Neural cell (in vitro differentiated cells): ENCODE measurements around the gene FAM117A. TPM values are rescaled to one million over a fixed set of nuclear protein-coding genes. Genes with fewer than 3 reads are reported as not detected.

Source experiments
- H2AFZ ChIP-seq: fragments of 200-600, 300-800 bp; sonication (generic), shearing (Covaris generic); 2 replicates; pipeline ENCODE4 v1.6.0; 2014; ENCODE audit warnings: low read depth, mild to moderate bottlenecking, antibody characterized with exemption, low read length, moderate library complexity
- H3F3A ChIP-seq: fragments of 200-600 bp; shearing (Covaris generic); 2 replicates; pipeline ENCODE4 v1.6.1; 2016; ENCODE audit warnings: mild to moderate bottlenecking, moderate library complexity, mixed read lengths, antibody characterized with exemption, low read length; ENCODE audit not compliant: insufficient read depth, poor library complexity, severe bottlenecking
- H3K27ac ChIP-seq: fragments of 200-600, 300-800 bp; sonication (generic), shearing (Covaris generic); 2 replicates; pipeline ENCODE4 v1.5.1; 2014; ENCODE audit warnings: mild to moderate bottlenecking, low read length, moderate library complexity
- H3K27me3 ChIP-seq: fragments of 300-800, 200-600 bp; sonication (generic), shearing (Covaris generic); 2 replicates; pipeline ENCODE4 v1.6.0; 2014; ENCODE audit warnings: mild to moderate bottlenecking, low read depth, low read length, moderate library complexity; ENCODE audit not compliant: insufficient read depth
- H3K36me3 ChIP-seq: fragments of 300-800, 200-600 bp; sonication (generic), shearing (Covaris generic); 2 replicates; pipeline ENCODE4 v1.5.1; 2014; ENCODE audit warnings: mild to moderate bottlenecking, antibody characterized with exemption, low read length, moderate library complexity; ENCODE audit not compliant: insufficient read depth
- H3K4me2 ChIP-seq: fragments of 300-800, 200-600 bp; sonication (generic), shearing (Covaris generic); 2 replicates; pipeline ENCODE4 v1.6.0; 2014; ENCODE audit warnings: mild to moderate bottlenecking, low read length
- H3K4me3 ChIP-seq: fragments of 300-800, 200-600 bp; sonication (generic), shearing (Covaris generic); 2 replicates; pipeline ENCODE4 v1.5.1; 2014; ENCODE audit warnings: mild to moderate bottlenecking, low read length, moderate library complexity
- H3K79me2 ChIP-seq: fragments of 200-600 bp; shearing (Covaris generic); replicated peaks from 2 replicates; pipeline ENCODE4 v1.6.0; 2014; ENCODE audit warnings: mild to moderate bottlenecking, low read length, moderate library complexity; ENCODE audit not compliant: insufficient read depth
- H3K9ac ChIP-seq: fragments of 300-800, 200-600 bp; sonication (generic), shearing (Covaris generic); 2 replicates; pipeline ENCODE4 v1.6.1; 2016; ENCODE audit warnings: mild to moderate bottlenecking, low read length, mixed read lengths
- H3K9me2 ChIP-seq: fragments of 200-600 bp; shearing (Covaris generic); 2 replicates; pipeline ENCODE4 v1.6.1; 2016; ENCODE audit warnings: mild to moderate bottlenecking, low read length, mixed read lengths; ENCODE audit not compliant: insufficient read depth
- H3K9me3 ChIP-seq: fragments of 200-600, 300-800 bp; sonication (generic), shearing (Covaris generic); 2 replicates; pipeline ENCODE4 v1.6.1; 2016; ENCODE audit warnings: mild to moderate bottlenecking, mixed run types, low read length, moderate library complexity, mixed read lengths
- H4K20me1 ChIP-seq: fragments of 200-600 bp; shearing (Covaris generic); 2 replicates; pipeline ENCODE4 v1.6.1; 2016; ENCODE audit warnings: mild to moderate bottlenecking, mixed run types; ENCODE audit not compliant: insufficient read depth
- EP300 ChIP-seq: fragments of 450-650 bp; conservative IDR thresholded peaks from 2 replicates; pipeline ENCODE4 v1.6.1; 2014; ENCODE audit warnings: antibody characterized with exemption, mild to moderate bottlenecking, moderate library complexity; ENCODE audit not compliant: poor library complexity, severe bottlenecking
- EZH2 ChIP-seq: fragments of 200-600, 300-800 bp; shearing (Covaris generic), sonication (generic); IDR thresholded peaks from 2 replicates; pipeline ENCODE4 v1.6.1; 2014; ENCODE audit warnings: antibody characterized with exemption, low read length, borderline replicate concordance, mild to moderate bottlenecking; ENCODE audit not compliant: insufficient read depth, poor library complexity, severe bottlenecking
- MXI1 ChIP-seq: fragments of 450-650 bp; conservative IDR thresholded peaks from 2 replicates; pipeline ENCODE4 v1.6.1; 2014; ENCODE audit warnings: antibody characterized with exemption, mild to moderate bottlenecking; ENCODE audit not compliant: poor library complexity, severe bottlenecking
- POLR2AphosphoS5 ChIP-seq: IDR thresholded peaks from 2 replicates; pipeline ENCODE4 v1.6.1; 2012
- RAD21 ChIP-seq: fragments of 450-650 bp; conservative IDR thresholded peaks from 2 replicates; pipeline ENCODE4 v1.6.1; 2014; ENCODE audit warnings: antibody characterized with exemption, mild to moderate bottlenecking, moderate library complexity
- SMC3 ChIP-seq: fragments of 450-650 bp; conservative IDR thresholded peaks from 2 replicates; pipeline ENCODE4 v1.6.1; 2014; ENCODE audit warnings: antibody characterized with exemption, mild to moderate bottlenecking, moderate library complexity; ENCODE audit not compliant: poor library complexity
- TAF1 ChIP-seq: IDR thresholded peaks from 2 replicates; pipeline ENCODE4 v1.6.1; 2012; ENCODE audit warnings: low read depth
- polyA plus RNA-seq: library from polyadenylated mRNA; depleted of rRNA; stranded (reverse); fragments of >200 nt; gene quantifications from 2 replicates; pipeline ENCODE4 v1.2.3, GENCODE V29; 2014
- TF ChIP-seq, protein P1 (sequence below): fragments of 450-650 bp; IDR thresholded peaks from 2 replicates; pipeline ENCODE4 v1.5.1; 2014; ENCODE audit warnings: antibody characterized with exemption, mild to moderate bottlenecking, moderate library complexity; ENCODE audit not compliant: poor library complexity, severe bottlenecking
- TF ChIP-seq, protein P2 (sequence below): IDR thresholded peaks from 2 replicates; pipeline ENCODE4 v1.6.1; 2012; ENCODE audit warnings: borderline replicate concordance

Gene FAM117A
- polyA plus RNA-seq, 1 donor from 2014 or later, result 3.7 TPM

DNA sequence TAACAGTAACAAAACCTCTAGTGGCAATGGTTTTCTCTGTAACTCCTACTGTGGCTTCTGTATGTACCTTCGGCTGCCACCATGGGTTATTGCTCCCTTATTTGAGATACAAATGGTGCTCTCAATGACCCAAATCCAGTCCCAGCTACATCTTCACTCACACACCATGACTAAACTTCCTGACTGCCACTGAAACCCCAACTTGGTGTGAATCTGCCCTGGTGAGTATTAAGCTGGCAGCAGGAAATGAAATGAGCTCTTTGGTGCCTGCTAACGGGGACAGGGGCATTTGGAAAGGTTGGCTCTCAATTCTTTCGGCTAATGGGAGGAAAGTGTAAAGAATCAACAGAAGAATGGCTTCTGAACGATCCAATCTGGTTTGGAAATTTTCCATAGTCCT, 48.7 kb downstream of the FAM117A start:
- no peaks in the 10 kb centered on the region for H4K20me1 ChIP-seq
- H3K9me3 ChIP-seq, result no peaks in the 10 kb centered on the region
- H3K9me2 ChIP-seq, result no peaks in the 10 kb centered on the region
- H3K27me3 ChIP-seq, result no peaks in the 10 kb centered on the region
- H3K79me2 ChIP-seq, result no peaks in the 10 kb centered on the region
- no peak overlapping the region for H3K9ac ChIP-seq
- no peak overlapping the region for H3K4me2 ChIP-seq
- no peak overlapping the region for H2AFZ ChIP-seq
- H3F3A ChIP-seq, result no peaks in the 10 kb centered on the region
- H3K4me3 ChIP-seq, result no peak overlapping the region
- H3K27ac ChIP-seq, result no peak overlapping the region
- TF ChIP-seq EZH2 (no peak), EP300 (no peak), SMC3 (no peak), POLR2AphosphoS5 (no peak), TAF1 (no peak), RAD21 (no peak), MXI1 (no peak)
- TF ChIP-seq, protein P1, sequence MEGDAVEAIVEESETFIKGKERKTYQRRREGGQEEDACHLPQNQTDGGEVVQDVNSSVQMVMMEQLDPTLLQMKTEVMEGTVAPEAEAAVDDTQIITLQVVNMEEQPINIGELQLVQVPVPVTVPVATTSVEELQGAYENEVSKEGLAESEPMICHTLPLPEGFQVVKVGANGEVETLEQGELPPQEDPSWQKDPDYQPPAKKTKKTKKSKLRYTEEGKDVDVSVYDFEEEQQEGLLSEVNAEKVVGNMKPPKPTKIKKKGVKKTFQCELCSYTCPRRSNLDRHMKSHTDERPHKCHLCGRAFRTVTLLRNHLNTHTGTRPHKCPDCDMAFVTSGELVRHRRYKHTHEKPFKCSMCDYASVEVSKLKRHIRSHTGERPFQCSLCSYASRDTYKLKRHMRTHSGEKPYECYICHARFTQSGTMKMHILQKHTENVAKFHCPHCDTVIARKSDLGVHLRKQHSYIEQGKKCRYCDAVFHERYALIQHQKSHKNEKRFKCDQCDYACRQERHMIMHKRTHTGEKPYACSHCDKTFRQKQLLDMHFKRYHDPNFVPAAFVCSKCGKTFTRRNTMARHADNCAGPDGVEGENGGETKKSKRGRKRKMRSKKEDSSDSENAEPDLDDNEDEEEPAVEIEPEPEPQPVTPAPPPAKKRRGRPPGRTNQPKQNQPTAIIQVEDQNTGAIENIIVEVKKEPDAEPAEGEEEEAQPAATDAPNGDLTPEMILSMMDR, result no peak
- TF ChIP-seq, protein P2, sequence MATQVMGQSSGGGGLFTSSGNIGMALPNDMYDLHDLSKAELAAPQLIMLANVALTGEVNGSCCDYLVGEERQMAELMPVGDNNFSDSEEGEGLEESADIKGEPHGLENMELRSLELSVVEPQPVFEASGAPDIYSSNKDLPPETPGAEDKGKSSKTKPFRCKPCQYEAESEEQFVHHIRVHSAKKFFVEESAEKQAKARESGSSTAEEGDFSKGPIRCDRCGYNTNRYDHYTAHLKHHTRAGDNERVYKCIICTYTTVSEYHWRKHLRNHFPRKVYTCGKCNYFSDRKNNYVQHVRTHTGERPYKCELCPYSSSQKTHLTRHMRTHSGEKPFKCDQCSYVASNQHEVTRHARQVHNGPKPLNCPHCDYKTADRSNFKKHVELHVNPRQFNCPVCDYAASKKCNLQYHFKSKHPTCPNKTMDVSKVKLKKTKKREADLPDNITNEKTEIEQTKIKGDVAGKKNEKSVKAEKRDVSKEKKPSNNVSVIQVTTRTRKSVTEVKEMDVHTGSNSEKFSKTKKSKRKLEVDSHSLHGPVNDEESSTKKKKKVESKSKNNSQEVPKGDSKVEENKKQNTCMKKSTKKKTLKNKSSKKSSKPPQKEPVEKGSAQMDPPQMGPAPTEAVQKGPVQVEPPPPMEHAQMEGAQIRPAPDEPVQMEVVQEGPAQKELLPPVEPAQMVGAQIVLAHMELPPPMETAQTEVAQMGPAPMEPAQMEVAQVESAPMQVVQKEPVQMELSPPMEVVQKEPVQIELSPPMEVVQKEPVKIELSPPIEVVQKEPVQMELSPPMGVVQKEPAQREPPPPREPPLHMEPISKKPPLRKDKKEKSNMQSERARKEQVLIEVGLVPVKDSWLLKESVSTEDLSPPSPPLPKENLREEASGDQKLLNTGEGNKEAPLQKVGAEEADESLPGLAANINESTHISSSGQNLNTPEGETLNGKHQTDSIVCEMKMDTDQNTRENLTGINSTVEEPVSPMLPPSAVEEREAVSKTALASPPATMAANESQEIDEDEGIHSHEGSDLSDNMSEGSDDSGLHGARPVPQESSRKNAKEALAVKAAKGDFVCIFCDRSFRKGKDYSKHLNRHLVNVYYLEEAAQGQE, result no peak
- H3K36me3 ChIP-seq, result no peaks in the 10 kb centered on the region

DNA sequence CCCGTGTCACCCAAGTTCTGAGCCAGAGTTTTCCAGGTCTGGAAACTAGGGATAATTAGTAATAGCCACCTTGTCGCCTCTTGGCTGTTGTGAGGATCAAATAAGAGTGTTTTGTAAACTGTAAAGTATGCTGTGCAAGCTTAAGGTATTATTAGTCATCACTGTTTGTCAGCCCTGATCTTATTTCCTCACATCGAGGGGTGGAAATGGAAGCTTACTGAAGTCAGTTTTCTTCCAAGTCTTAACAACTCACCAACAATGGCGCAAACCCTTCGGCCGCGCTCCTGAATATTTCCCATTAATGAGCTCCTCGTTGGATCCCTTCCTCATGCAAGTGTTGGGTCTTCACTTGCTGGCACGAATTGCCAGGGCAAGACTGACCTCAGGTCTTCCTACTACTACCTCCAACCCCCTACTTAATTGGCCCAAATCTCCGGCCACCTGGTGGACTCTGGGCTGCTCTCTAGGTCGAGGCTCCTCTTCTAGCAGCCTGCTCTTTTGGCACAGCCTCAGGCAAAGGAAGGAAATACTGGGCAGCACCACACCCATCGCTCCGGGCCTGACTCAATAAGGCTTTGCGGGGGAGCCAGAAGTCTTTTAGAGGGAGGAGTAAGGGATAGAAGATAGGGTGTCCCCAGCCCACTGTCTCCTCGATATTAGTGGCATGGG, 55.3 kb downstream of the FAM117A start:
- H2AFZ ChIP-seq, result no peak overlapping the region
- peak overlapping the region; percentile 95 for H3K4me3 ChIP-seq
- peaks cover 15% of the 10 kb centered on the region for H3K79me2 ChIP-seq
- no peak overlapping the region for H3K9ac ChIP-seq
- H3K9me3 ChIP-seq, result no peaks in the 10 kb centered on the region
- H3K27ac ChIP-seq, result no peak overlapping the region
- no peak overlapping the region for H3K4me2 ChIP-seq
- TF ChIP-seq TAF1 (no peak), SMC3 (no peak), MXI1 (no peak)
- H3K27me3 ChIP-seq, result no peaks in the 10 kb centered on the region
- H3F3A ChIP-seq, result no peaks in the 10 kb centered on the region
- H4K20me1 ChIP-seq, result no peaks in the 10 kb centered on the region
- no peaks in the 10 kb centered on the region for H3K36me3 ChIP-seq
- H3K9me2 ChIP-seq, result no peaks in the 10 kb centered on the region
